HG02623 (cell line): ENCODE data around the gene BTNL2.
"Not testable (repeated sequence)": the region's sequence is repeated elsewhere in the genome, so short reads cannot be mapped to it uniquely, and the experiment has no call there.

Experiments used
- ATAC-seq: cut with Tn5 transposase; IDR thresholded peaks from one replicate; pipeline ENCODE4 v1.9.1; 2021; ENCODE audit warnings: moderate library complexity; ENCODE audit not compliant: unreplicated experiment

Gene BTNL2

DNA sequence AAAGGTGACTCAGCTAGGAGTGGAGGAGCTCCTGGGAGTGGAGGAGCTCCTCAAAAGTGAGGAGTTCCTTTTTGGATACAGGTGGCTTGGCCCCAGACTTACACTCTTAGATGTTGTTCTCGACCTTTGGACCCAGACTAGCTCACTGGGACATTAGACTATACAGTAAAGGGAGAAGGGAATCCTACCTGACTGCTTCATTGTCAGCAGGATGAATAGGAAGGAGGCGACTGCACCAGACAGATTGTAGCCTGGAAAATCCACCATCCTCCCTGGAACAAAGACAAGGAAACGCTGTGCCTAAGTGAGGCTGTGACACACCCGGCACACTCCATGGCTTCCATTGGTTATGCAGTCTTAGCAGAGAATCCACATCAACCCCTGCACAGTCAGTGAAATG, at the start of gene BTNL2:
TSS of gene BTNL2 (minus strand) at position 325 of the 400 bp plus-strand sequence. CDS start at position 267, 58 bp downstream.
- ATAC-seq, result no peak

DNA sequence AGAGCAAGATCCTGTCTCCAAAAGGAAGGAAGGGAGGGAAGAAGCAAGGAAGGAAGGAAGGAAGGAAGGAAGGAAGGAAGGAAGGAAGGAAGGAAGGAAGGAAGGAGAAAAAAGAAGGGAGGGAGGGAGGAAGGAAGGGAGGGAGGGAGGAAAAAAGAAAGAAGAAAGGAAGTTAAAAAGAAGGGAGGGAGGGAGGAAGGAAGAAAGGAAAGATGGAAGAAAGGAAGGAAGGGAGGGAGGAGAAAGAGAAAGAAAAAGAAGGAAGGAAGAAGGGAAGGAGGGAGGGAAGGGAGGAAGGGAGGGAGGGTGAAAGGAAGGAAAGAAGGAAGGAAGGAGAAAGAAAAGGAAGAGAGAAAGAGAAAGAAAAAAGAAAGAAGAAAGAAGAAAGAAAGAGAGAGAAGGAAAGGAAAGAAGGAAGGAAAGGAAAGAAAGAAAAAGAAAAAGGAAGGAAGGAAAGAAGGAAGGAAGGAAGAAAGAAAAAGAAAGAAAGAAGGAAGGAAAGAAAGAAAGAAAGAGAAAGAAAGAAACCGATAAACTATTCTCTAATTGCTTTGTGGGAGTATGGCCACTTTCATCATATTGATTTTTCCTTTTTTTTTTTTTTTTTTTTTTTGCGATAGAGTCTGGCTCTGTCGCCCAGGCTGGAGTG, 42.2 kb upstream of the BTNL2 start:
- ATAC-seq, result no peak

DNA sequence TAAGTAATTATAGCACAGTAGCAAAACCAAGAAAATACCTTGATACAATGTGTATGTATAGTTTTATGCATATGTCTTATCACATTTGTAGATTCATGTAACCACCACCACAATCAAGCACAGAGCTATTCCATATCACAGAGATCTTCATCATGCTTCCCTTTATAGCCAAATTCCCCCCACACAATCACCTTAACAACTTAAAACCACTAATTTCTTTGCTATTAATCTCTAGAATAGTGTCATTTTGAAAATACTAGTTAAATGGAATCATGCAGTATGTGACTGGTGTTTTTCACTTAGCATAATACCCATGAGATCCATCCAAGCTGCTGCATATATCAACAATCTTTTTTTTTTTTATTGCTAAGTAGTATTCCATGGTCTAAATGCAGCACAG, 41.0 kb upstream of the BTNL2 start:
- ATAC-seq, result no peak

GRCh38 chr6:32445321-32445854, 38.4 kb upstream of the BTNL2 start:
- ATAC-seq, result no peak

GRCh38 chr6:32444433-32444832, 37.5 kb upstream of the BTNL2 start:
- ATAC-seq, result no peak

- ATAC-seq, result no peak
These were observed 36.1 kb upstream of the BTNL2 start for GRCh38 chr6:32442977-32443552.

GRCh38 chr6:32442243-32442667, 35.3 kb upstream of the BTNL2 start:
- no peak for ATAC-seq

DNA sequence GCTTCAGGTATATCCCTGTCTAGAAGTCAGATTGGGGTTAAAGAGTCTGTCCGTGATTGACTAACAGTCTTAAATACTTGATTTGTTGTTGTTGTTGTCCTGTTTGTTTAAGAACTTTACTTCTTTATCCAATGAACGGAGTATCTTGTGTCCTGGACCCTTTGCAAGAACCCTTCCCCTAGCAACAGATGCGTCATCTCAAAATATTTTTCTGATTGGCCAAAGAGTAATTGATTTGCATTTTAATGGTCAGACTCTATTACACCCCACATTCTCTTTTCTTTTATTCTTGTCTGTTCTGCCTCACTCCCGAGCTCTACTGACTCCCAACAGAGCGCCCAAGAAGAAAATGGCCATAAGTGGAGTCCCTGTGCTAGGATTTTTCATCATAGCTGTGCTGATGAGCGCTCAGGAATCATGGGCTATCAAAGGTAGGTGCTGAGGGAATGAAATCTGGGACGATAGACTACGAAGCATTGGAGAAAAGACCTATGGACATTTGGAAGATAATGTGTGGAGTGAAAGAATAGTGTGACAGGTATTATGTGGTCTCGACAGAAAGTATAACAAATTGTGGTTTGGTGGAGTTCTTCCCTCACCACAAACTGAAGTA, 32.7 kb upstream of the BTNL2 start, which contains the start of gene HLA-DRA:
TSS of gene HLA-DRA (plus strand) at position 286 of the 613 bp plus-strand sequence. CDS start at position 350, 64 bp downstream.
- ATAC-seq, result peak; percentile 72

DNA sequence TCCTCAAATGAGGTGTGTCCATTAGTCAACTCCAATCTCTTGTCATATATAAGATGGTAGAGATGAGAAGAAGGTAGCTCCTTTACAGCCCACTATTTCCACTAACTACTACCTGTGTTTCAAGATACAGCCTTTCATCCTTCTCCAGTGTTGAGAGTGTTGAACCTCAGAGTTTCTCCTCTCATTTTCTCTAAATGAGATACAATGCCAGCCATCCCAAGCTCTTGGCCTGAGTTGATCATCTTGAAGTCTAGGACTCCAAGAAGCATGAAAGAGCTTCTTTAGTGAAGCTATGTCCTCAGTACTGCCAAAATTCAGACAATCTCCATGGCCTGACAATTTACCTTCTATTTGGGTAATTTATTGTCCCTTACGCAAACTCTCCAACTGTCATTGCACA, 32.2 kb upstream of the BTNL2 start:
- ATAC-seq, result no peak

- ATAC-seq, result peak; percentile 51
These were observed 30.2 kb upstream of the BTNL2 start for GRCh38 chr6:32436995-32437836.

- no peak for ATAC-seq
These were observed 29.2 kb upstream of the BTNL2 start for GRCh38 chr6:32436186-32436585.

- not testable (repeated sequence) for ATAC-seq
These were observed 27.0 kb upstream of the BTNL2 start for GRCh38 chr6:32433950-32434349.

DNA sequence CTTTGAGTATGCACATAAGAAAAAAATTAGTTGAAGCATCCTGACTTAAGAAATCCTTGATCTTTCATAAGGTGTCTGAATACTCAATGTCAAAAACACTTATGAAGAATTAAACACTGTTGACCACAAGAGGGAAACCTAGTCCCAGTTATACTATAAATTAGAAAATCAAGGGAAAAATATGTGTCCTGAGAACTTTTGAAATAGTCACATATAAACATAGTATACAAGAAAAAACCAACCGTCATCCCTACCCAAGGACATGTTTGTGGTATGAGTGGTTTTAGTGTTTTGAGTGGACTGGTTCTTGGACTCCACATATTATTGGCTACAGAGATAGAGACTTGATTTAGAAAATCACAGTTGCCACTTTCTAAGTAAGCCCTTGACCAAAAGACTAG, 25.1 kb upstream of the BTNL2 start:
- ATAC-seq, result no peak

DNA sequence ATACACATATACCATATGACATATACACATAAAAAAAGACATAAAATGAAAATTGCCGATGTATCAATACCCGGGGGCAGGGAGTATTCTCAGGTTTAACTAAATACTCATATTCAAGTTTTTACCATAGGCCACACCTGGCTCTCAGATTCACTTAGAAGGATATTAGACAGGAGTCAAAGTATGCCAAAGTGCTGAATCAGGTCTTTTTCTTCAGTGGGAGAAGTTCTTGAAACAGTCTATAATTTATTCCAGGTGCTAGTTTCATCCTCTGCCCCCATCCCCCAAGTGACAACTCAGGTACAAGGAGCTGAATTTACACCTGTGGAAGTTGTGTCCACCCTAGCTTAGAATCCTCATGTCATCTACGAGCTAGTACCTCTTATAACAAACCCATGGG, 24.2 kb upstream of the BTNL2 start:
- no peak for ATAC-seq

- no peak for ATAC-seq
These were observed 23.2 kb upstream of the BTNL2 start for GRCh38 chr6:32430179-32430578.

GRCh38 chr6:32427934-32428474, 21.0 kb upstream of the BTNL2 start:
- no peak for ATAC-seq

DNA sequence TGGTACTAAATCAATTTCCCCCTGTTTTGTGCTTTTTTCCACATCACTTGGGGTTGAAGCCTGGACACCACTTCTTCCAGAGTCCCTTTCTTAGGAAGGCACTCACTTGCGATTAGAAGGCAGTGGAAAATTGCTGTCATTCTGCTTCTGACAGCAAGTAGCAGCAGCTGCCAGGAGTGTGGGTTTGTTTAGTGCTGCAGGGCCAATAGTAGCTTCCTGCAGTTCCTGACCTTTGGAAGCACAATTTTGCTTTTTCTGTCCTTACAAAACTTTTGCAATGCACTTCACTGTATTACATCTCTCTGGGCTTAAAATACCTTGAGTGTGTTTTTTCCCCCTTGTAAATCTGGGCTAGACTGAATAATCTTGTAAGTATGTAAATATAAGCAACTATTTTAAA, 20.2 kb upstream of the BTNL2 start:
- no peak for ATAC-seq

DNA sequence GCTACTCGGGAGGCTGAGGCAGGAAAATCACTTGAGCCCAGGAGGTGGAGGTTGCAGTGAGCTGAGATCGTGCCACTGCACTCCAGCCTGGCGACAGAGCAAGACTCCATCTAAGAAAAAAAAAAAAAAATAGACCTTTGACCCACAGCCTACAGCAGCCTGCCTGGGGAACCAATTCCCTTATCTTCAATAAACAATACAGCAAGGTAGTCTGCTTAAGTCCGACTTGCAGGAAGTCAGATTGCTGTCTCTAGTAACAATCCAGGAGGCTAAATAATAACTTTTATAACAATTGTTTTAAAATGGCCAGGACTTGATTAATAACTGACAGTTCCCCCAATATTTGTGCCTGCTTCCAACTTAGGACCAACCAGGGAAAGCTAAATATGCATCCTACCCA, 19.4 kb upstream of the BTNL2 start:
- ATAC-seq, result no peak

DNA sequence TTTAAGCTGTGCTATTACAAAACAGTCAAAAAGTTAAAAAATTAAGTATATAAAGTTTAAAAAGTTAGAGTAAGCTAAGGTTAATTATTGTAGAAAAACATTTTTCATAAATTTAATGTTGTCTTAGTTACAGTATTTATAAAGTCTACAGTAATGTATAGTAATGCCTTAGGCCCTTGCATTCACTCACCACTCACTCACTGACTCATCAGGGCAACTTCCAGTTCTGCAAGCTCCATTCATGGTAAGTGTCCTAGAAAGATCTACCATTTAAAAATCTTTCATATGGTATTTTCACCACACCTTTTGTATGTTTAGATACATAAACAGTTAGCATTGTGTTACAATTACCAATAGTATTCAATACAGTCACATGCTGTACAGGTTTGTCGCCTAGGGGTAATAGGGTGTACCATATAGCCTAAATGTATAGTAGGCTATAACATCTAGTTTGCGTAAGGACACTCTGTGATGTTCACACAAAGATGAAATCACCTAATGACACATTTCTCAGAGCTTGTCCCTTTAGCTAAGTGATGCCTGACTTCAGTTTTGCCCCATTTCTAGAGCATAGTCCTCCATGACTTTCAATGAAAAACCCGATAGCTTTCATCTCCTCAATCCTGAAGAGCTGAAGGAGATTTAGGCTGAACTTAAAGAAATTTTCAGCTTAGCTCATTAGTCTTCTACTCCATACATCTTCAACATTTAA, 17.8 kb upstream of the BTNL2 start:
- no peak for ATAC-seq

DNA sequence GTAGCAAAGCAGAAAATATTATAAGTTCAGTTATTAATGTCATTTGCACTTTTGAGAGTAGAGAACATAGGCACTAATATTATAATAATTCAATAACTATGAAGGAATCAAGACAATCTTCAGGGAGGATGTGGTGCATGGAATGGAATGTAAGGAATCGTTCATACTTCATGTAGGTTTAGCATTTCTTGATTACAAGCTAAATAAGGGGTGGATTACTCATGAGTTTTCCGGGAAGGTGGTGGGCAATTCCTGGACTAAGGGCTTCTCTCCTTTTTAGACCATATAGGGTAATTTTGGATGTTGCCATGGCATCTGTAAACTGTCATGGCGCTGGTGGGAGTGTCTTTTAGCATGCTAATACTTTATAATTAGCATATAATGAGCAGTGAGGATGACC, 9.1 kb upstream of the BTNL2 start:
- no peak for ATAC-seq
